GM19463 (cell line): ENCODE measurements around the gene SPDYE4.

ENCODE experiments used
- ATAC-seq: cut with Tn5 transposase; IDR thresholded peaks from one replicate; pipeline ENCODE4 v1.9.1; 2021; ENCODE audit warnings: mild to moderate bottlenecking, moderate library complexity; ENCODE audit not compliant: unreplicated experiment

The SPDYE4 gene

DNA sequence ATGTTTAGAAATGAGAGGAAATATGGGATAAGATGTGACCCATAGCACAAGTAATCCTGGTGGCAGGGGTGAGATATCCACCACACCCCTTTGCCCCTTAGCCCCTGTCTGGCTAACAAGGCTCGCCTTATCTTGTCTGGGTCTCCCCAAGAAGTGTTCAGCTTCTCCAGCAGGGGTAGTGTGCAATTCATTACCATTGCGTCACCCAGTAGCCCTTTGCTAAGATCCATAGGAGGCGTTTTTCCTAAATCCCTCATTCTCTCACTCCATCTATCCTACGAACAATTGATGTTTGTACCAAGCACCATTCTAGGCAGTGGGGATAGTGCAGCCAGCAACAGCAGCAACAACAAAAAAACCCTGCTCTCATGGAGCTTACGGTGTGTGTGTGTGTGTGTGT lies 44.5 kb downstream of the SPDYE4 start:
- ATAC-seq, result no peak

- ATAC-seq, result no peak
Measured at GRCh38 chr17:8713315-8713714, 45.0 kb downstream of the SPDYE4 start.

- no peak for ATAC-seq
Measured at GRCh38 chr17:8712698-8713097, 45.6 kb downstream of the SPDYE4 start.

DNA sequence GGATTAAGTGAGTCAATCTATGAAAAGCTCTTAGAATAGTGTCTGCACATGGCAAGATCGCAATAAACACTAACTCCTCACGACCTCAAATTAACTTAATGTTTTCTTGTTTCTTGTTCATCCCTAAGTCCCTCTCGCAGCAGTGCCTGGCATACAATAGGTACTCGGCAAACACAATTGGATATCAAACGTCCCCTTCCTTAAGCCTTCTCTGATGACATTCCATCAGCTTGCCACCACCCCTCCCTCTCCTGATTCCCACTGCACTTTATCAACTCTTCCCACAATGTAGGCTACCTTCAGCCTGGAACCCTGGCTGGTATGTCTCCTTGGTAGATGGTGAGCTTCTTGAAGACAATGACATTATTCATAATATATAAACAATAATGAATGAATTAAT lies 47.1 kb downstream of the SPDYE4 start:
- ATAC-seq, result no peak

DNA sequence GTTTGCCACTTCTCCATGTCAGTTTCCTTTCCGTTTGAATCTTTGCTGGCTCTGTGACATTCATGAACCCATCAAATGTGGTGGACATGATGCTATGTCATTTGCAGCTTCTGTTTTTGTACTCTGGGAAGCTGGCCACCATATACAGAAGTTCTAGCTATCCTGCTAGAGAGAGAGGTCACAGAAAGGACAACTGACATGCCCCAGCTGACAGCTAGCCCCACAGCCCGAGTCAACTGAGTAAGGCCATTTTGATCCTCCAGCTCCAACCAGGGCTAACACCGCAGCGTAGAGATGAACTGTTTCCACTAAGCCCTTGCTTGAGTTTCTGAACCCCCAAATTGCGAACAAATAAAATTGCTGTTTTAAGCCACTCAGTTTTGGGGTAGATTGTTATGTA lies 47.5 kb downstream of the SPDYE4 start:
- ATAC-seq, result no peak

DNA sequence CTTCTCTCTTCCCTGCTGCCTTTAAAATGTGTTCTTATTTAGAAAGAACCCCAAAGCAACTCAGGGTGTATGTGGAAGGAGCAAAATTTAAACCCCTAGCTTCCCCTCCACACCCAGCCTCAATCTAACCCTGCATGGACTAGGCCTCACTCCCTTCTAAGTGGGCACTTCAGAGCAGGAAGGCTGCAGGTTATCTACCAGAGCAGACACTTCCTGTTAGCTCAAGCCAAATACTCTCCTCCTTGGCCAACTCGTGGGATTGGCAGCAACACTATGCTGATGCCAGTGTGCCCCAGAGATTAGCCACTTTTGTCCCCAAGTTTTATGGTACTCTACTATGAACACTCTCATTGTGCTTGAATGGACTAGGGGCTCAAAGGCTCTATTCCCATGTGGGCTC lies 49.3 kb downstream of the SPDYE4 start:
- no peak for ATAC-seq

DNA sequence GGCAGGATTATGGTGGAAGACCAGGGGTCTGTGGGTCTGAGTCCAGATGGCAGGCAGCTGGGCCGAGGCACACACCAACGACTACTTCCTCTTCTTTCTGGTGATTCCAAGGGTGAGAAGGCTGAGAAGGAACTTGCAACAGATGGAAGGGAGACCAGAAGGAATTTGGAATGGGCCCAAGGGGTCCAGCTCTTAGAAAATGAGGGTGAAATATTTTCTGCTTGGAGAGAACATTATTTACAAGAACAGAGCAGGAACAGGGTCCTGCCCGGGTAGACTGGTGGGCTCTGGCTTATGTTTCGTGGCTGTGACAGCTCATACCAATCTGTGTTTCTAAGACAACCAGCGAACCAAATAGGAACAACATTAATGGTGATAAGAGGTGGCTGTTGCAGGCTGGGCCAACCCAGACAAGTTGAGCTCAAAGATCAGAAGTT lies 50.3 kb downstream of the SPDYE4 start:
- ATAC-seq, result no peak

- ATAC-seq, result no peak
Measured at GRCh38 chr17:8707332-8708024, 50.9 kb downstream of the SPDYE4 start.

- no peak for ATAC-seq
Measured at GRCh38 chr17:8706431-8706830, 51.9 kb downstream of the SPDYE4 start.

DNA sequence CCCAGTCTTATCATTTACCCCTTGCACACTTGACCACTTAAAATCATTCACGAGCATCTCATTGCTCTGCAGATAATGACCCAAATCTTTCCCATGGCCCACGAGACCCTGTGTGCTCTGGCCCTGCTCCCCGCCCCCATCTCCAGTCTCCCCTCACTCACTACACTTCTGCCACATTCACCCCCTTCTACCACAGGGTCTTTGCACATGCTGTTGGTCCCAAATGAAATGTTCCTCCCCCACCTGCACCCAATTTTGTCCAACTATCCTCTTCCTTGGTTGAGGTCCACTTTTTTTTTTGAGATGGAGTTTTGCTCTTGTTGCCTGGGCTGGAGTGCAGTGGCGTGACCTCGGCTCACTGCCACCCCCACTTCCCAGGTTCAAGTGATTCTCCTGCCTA lies 52.9 kb downstream of the SPDYE4 start:
- no peak for ATAC-seq

GRCh38 chr17:8703001-8703400 lies 55.3 kb downstream of the SPDYE4 start:
- ATAC-seq, result no peak

- ATAC-seq, result no peak
Measured at GRCh38 chr17:8701754-8702153, 56.6 kb downstream of the SPDYE4 start.

GRCh38 chr17:8701221-8701620 lies 57.1 kb downstream of the SPDYE4 start:
- no peak for ATAC-seq
